OCI-LY3 (cell line): ENCODE results near the gene CARTPT.

Experiments used
- EZH2phosphoT487 ChIP-seq: fragments of 200-600 bp; shearing (Covaris generic); IDR thresholded peaks from 2 replicates; pipeline ENCODE4 v1.6.1; 2018; ENCODE audit warnings: antibody characterized with exemption, mixed run types, low read depth
- TF ChIP-seq, protein P1 (sequence below): fragments of 200-600, 300-600 bp; sonication (generic); IDR thresholded peaks from 2 replicates; pipeline ENCODE4 v1.5.1; 2014; ENCODE audit warnings: antibody characterized with exemption, low read length, low read depth

DNA sequence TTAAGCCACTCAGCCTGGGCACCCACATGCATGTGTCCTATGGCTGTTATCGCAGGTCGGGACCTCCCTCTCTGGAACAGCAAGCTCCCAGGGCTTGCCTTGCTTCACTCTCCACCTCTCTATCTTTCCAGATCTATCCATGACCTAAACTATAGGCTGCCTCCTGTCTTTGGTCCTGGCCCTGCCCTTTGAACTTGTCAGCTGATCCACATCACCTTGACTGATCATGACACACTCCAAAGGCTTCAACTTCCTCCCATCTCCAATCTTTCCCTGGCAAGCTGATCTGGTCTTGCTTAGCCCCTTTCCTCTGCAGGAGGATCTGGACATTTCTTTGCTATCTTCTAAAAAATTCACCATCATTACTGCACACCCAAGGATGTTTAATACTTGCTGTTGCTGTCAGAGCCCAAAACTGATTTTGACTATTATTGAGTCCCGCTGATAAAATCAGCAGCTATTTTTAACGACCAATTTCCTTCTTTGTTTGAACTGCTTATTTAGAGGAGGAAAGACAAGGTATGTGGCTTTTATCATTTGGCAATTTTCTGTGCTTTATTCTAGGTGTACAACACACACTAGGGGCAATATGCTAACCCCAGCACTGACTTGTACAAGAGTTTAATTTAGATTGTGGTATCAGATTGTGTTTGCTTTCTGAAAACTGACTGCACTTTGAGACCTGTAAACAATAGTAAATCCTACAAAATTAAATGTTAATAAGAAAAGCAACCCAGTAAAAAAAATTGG lies 33.5 kb downstream of the CARTPT start:
- TF ChIP-seq, protein P1, sequence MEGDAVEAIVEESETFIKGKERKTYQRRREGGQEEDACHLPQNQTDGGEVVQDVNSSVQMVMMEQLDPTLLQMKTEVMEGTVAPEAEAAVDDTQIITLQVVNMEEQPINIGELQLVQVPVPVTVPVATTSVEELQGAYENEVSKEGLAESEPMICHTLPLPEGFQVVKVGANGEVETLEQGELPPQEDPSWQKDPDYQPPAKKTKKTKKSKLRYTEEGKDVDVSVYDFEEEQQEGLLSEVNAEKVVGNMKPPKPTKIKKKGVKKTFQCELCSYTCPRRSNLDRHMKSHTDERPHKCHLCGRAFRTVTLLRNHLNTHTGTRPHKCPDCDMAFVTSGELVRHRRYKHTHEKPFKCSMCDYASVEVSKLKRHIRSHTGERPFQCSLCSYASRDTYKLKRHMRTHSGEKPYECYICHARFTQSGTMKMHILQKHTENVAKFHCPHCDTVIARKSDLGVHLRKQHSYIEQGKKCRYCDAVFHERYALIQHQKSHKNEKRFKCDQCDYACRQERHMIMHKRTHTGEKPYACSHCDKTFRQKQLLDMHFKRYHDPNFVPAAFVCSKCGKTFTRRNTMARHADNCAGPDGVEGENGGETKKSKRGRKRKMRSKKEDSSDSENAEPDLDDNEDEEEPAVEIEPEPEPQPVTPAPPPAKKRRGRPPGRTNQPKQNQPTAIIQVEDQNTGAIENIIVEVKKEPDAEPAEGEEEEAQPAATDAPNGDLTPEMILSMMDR: no peak
- TF ChIP-seq EZH2phosphoT487: no peak
